Limb (tissue), 2 donors: ENCODE data around the gene PEX16.
A peak's percentile ranks its signal among the peaks of the same experiment; 100 is the strongest.
"Not testable (repeated sequence)": the region's sequence is repeated elsewhere in the genome, so short reads cannot be mapped to it uniquely, and the experiment has no call there.

Experiments
- DNase-seq, 2 donors: peaks; one replicate each; pipeline ENCODE4 v3.0.0-alpha.2; 2016; ENCODE audit errors: extremely low spot score in 2 of 2

PEX16 gene

DNA sequence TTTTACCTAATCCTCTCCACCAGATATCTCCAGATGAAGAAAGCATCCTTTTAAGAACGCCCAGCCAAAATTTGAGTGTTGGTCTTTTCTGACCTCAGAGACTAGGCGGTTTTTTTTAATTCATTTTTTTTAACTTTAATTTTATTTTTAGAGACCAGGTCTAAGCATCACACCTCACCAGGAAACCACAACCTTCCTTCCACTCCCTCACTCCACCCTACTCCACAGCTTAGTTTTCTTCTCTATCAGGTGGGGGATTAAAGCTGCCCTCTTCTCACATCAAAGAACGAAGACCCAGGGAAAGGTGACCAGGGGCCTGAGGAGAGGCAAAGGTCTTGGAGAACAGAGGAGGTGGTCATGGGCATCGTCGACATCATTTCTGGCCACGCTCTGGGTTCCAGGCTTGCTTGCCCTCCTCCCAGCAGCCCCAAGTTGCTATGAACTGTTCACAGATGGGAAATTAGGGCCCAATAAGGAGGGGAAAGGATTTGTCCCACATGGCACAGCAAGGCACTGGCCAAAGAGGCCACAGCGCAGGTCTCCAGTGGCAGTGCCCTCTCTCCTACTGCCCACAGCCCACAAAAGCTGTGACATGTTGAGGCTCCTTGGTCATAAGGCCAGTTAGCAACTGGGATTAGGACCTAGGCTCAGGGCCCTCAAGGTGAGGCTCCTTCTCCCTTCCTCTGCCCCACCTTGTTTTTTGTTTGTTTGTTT, 1.4 kb upstream of the PEX16 start:
- no peak for DNase-seq

DNA sequence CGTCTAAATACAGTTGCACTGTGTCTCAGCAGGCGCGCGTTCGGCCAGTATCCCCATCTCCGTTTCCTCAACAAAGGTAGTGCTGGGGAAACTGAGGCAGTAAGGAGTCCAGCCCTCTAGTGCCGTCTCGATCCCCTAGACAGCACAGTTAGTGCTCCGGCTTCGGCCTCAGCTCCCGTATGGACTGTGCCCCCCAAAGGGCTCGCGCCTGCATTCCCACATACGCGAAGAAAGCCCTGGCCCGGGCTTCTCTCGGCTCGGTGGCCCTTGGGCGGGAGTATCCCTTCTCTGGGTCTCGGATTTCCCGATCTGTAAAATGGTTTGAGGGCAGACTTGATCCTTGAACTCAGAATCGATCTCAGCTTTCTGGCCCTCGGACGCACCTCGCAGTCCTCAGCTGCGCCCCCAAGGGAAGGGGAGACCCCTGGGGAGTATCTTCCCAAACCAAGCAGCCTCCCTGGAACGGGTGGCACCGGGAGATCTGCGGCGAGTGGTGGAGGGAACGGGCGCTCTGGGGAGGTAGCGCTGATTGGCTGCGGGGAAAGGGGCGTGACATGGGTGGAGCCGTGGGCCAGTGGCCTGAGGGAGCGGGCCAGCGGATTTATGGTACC, 759 bp upstream of the PEX16 start:
- DNase-seq, result peak in 1 of 2 donors; percentile 78

GRCh38 chr11:45917286-45917622, 423 bp downstream of the PEX16 start:
- no peak for DNase-seq

GRCh38 chr11:45915446-45915845, 2.2 kb downstream of the PEX16 start:
- no peak for DNase-seq

- DNase-seq, result no peak
These were observed 3.6 kb downstream of the PEX16 start for GRCh38 chr11:45913942-45914635.

GRCh38 chr11:45913514-45913913, 4.2 kb downstream of the PEX16 start:
- no peak for DNase-seq

GRCh38 chr11:45910623-45911022, 7.1 kb downstream of the PEX16 start:
- no peak for DNase-seq

DNA sequence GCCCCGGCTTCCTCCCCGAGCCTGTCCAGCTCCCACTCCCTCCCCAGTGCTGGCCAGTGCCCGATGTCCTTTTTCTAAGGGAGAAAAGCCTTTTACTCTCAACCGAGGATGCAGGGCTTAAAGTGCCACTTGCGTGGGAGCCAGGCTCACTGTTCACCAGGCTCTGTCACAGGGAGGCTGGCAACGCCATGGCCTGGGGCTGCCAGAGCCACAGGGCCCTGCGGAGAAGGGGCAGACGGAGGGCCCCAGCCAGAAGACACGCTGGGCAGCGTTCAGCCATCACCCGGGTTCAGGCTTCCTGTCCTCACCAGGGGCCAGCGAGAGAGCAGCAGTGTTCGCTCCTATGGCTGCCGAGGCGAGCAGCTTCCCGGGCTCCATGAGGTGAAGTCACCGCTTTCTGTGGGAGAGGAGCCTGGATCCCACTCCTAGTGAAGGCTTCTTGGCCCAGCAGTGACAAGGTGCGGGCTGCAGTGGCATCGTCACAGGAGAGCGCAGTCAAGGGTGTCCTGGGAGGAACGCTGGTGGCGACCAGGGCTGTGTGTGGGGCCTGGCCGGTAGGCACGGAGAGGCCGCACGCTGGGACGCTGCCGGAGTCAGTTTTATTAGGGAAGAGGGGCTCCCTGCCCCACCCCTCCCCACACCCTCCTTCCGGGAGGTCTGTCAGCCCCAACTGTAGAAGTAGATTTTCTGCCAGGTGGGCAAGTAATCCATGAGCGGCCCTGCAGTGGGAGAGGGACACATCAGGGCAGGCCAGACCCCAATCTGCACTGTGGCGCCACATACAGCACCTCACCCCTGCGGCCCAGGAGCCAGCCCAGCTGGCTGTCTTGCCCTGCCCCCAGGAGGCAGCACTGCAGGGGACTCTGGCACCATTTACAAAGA, 7.8 kb downstream of the PEX16 start:
- no peak for DNase-seq

GRCh38 chr11:45907911-45908370, 9.7 kb downstream of the PEX16 start:
- no peak for DNase-seq

DNA sequence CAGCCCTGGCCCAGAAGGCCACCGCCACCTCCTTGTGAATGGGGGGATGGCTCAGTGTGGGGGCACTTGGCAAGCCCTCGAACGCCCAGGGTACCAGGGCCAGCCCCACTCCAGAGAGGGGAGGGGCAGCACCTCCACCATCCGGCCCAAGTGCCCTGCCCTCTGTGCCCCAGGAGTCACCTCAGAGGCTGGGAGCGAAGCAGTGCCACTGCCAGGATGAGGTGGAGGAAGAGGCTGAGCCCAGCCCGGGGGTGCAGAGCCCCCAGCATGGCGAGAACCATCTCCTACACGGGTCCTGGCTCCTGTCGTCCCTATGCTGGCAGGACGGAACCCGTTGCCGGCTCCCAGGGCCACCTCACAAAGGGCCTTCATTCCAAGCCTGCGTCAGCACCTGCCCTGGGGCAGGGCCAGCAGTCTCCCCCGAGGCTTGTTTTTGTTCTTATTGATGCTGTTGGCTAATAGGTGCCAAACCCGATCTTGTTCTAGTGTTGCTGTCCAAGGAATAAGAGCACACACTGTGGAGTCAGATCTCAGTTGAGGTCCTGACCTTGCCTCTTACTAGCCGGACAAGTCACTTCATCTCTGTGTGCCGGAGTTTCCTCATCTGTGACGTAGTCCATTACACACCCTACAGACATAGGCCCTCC, 10.6 kb downstream of the PEX16 start, which contains the start of gene FREY1:
Gene FREY1, minus strand, starts transcription at position 307 of the 647 bp plus-strand sequence. Its CDS starts 26 bp downstream, at position 281.
- no peak for DNase-seq

GRCh38 chr11:45906096-45906682, 11.5 kb downstream of the PEX16 start:
- no peak for DNase-seq

GRCh38 chr11:45905576-45905975, 12.1 kb downstream of the PEX16 start:
- DNase-seq, result not testable (repeated sequence)

GRCh38 chr11:45905095-45905494, 12.6 kb downstream of the PEX16 start:
- DNase-seq, result no peak

DNA sequence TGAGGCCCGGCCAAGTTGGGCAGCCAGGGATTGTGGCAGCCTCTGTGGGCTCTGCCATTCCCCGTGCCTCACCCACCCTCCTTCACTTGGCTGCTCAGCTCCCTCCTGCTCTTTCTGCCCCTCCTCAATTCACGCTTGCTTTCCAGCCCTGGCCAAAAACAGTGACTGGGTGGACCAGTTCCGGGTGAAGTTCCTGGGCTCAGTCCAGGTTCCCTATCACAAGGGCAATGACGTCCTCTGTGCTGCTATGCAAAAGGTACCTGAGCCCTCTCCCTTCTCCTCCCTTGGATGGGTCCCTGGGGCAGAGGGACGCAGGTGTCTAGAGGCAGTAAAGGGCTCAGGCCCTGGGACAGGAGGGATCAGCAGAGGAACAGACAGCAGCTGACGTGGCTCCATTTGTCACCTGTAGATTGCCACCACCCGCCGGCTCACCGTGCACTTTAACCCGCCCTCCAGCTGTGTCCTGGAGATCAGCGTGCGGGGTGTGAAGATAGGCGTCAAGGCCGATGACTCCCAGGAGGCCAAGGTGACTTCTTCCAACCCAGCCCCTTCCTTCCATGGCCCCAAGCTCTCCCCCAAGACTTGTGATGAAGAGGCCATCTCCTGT, 13.3 kb downstream of the PEX16 start:
- DNase-seq, result no peak

DNA sequence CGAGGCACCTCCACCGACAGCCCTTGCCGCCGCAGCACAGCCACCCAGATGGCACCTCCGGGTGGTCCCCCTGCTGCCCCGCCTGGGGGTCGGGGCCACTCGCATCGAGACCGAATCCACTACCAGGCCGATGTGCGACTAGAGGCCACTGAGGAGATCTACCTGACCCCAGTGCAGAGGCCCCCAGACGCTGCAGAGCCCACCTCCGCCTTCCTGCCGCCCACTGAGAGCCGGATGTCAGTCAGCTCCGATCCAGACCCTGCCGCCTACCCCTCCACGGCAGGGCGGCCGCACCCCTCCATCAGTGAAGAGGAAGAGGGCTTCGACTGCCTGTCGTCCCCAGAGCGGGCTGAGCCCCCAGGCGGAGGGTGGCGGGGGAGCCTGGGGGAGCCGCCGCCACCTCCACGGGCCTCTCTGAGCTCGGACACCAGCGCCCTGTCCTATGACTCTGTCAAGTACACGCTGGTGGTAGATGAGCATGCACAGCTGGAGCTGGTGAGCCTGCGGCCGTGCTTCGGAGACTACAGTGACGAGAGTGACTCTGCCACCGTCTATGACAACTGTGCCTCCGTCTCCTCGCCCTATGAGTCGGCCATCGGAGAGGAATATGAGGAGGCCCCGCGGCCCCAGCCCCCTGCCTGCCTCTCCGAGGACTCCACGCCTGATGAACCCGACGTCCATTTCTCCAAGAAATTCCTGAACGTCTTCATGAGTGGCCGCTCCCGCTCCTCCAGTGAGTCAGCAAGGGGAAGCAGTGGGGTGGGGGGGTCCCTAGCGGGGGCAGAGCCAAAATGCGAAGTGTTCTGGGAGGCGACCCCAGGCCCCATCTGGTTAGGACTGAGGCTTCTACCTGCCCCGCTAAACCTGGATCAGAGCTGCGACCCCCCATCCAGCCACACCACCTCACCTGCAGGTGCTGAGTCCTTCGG, 15.0 kb downstream of the PEX16 start:
- no peak for DNase-seq

DNA sequence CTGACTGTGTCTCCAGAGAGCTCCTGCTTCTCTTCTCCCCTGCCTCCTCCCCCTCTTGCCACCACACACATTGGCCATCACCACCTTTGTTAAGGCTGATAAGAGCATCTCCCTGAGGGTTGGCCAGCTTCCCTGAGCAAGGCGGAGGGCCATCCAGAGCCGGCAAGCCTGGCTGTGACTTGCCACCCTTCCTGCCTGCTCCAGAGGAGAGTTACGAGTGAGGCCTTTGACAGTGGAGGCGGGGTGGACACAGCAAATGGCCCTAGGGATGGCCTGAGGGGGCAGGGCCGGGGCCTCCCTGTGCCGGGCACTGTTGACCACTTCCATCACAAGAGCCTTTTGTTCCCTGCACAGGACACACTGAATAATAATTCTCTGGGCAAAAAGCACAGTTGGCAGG, 16.1 kb downstream of the PEX16 start:
- DNase-seq, result no peak

DNA sequence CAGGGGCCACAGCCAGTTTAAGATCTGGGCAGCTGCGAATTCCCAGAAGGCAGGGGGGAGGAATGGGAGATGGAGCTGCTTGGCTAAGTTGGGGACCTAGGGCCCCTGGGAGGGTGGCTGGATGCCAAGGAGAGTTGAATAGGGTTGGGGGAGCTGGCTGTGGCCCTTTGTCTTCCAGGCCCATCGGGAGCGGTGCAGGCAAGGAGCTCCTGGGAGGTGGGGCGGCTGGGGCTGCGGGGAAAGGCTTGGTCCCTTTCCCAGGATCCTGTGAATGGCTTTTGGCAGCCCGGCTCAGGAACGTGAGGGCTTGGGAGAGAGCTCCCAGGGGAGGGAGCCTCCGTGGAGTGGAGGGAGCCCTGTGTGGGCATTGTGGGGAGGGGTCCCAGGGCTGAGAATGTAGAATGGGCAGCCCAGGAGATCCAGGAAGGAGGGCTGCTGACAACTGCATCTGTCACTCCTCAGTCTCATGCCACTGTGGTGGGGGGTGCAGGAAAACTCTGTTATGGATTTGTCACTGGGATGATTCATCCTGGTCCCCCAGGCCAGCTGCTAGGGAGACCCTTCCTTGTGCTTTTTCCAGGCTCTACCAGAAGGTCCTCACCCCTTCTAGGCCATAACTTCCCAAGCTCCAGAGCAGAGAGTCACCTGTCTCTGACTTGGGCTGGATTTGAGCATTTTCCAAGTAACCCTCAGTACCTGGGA, 16.6 kb downstream of the PEX16 start:
- DNase-seq, result peak in 1 of 2 donors; percentile 74

DNA sequence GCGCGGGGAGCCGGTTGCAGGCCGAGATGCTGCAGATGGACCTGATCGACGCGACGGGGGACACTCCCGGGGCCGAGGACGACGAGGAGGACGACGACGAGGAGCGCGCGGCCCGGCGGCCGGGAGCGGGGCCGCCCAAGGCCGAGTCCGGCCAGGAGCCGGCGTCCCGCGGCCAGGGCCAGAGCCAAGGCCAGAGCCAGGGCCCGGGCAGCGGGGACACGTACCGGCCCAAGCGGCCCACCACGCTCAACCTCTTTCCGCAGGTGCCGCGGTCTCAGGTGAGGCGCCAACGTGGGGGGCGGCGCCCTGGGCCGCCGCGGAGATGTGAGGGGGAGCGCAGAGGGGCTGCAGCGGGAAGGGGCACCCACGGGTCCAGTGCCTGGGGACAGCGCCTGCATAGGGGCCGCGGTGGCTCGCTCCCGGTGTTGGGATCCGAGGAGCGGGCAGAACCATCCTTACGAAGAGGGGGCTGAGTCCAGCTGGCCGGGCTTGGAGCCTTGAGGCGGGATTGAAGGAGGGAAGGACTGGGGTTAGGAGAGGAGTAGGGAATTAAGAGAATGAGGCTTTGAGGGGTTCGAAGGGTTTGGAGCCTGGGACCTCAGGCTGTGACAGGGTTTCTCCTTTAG, 17.4 kb downstream of the PEX16 start:
- DNase-seq, result not testable (repeated sequence)
